Subcutaneous abdominal adipose tissue (tissue), 5 donors: ENCODE results near the gene DIP2C.
"Not testable (repeated sequence)": the region's sequence is repeated elsewhere in the genome, so short reads cannot be mapped to it uniquely, and the experiment has no call there.

Experiments
- H3K27ac ChIP-seq: one replicate; pipeline ENCODE4 v1.7.0; 2013; ENCODE audit warnings: low read depth, mild to moderate bottlenecking, inconsistent platforms, low read length, moderate library complexity
- H3K27me3 ChIP-seq, 5 donors: one replicate each; pipeline ENCODE4 v1.7.0; 2013; ENCODE audit warnings: low read length in 5 of 5, inconsistent platforms in 1 of 5; ENCODE audit not compliant: control insufficient read depth in 5 of 5, insufficient read depth in 4 of 5
- H3K36me3 ChIP-seq, 5 donors: one replicate each; pipeline ENCODE4 v1.7.0; 2013; ENCODE audit warnings: low read length in 5 of 5; ENCODE audit not compliant: control insufficient read depth in 5 of 5, insufficient read depth in 5 of 5
- H3K4me1 ChIP-seq, 5 donors: one replicate each; pipeline ENCODE4 v1.7.0; 2013; ENCODE audit warnings: low read length in 5 of 5, mild to moderate bottlenecking in 3 of 5, moderate library complexity in 1 of 5; ENCODE audit not compliant: control insufficient read depth in 5 of 5, insufficient read depth in 5 of 5
- H3K4me3 ChIP-seq, 5 donors: one replicate each; pipeline ENCODE4 v1.7.0; 2013; ENCODE audit warnings: low read length in 5 of 5, low read depth in 1 of 5
- H3K9ac ChIP-seq, 5 donors: one replicate each; pipeline ENCODE4 v1.7.0; 2013; ENCODE audit warnings: low read length in 5 of 5, mild to moderate bottlenecking in 4 of 5, moderate library complexity in 3 of 5
- H3K9me3 ChIP-seq, 5 donors: one replicate each; pipeline ENCODE4 v1.7.0; 2013; ENCODE audit warnings: low read length in 5 of 5; ENCODE audit not compliant: control insufficient read depth in 5 of 5
- donor health status: healthy.
- donor health status: healthy.
- donor health status: healthy.
- donor health status: healthy.
- donor health status: healthy.

DIP2C gene

DNA sequence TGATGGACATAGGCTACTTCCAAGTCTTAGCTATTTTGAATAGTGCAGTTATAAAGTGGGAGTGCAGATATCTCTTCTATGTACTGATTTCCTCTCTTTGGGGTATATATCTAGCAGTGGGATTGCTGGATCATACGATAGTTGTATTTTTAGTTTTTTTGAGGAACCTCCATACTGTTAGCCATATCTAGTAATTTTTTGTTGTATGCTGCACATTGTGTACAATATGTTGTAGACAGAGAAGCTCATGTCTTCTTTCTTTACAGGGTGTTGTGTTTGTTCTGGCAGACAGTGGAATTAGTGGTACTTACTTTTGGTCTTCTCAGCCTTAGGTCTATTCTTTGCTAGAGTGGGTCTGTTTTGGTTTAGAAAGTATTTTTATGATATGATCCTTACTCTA lies 13.7 kb upstream of the DIP2C start:
- H3K4me3 ChIP-seq = no peak overlapping the region
- H3K9me3 ChIP-seq = peaks cover 0 to 6% (median 0%) of the 10 kb centered on the region in 5 donors
- H3K9ac ChIP-seq = no peak overlapping the region
- no peaks in the 10 kb centered on the region for H3K4me1 ChIP-seq
- peaks cover 8 to 19% (median 12%) of the 10 kb centered on the region in 5 donors for H3K27me3 ChIP-seq
- no peaks in the 10 kb centered on the region for H3K36me3 ChIP-seq
- H3K27ac ChIP-seq = no peak overlapping the region

DNA sequence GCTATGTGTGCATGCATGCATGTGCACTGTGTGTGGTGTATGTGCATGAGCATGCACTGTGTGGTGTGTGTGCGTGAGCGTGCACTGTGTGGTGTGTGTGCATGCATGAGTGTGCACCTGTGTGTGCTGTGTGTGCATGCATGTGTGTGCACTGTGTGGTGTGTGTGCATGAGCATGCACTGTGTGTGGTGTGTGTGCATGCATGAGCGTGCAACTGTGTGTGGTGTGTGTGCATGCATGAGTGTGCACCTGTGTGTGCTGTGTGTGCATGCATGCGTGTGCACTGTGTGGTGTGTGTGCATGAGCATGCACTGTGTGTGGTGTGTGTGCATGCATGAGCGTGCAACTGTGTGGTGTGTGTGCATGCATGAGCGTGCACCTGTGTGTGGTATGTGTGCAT lies 10.7 kb upstream of the DIP2C start:
- peaks cover 12 to 34% (median 28%) of the 10 kb centered on the region in 5 donors for H3K27me3 ChIP-seq
- H3K4me3 ChIP-seq, H3K9me3 ChIP-seq: not testable (repeated sequence)

DNA sequence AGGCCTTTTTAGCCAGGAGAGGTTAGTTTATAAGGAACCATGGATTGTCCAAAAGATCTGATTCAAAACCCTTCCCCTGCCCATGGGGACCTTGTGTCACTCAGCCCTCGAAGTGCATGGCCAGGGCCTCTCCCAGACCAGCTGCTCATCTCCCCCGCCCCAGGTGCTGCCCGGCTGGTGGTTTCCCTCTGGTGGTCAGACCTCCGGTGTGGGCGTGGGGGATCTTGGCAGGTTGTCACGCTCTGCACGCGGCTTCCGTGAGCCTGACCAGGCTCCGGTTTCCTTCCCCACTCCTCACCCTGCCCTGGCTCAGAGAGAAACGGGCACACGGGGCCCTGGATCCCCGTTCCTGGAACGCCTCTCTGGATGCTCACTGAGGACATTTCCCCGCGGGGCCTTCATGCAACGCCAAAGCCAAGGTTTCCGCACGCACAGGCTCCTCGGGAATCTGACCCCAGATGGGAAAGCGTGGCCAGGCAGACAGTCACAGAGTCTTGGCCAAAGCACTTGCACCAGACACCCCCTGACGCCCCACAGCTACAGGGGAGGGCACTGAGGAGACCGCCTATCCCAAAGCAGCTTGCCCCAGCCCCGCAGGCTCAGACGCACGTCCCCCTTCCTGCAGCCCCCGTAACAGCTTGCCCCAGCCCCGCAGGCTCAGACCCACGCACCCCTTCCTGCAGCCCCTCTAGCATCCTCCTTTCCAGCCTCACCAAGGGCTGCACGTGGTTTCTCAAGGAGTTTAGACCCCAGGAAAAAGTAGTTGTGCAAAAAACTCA lies 7.8 kb upstream of the DIP2C start:
- Histone ChIP-seq H3K36me3 (no peaks in the 10 kb centered on the region), H3K4me3 (no peak overlapping the region), H3K27ac (no peak overlapping the region), H3K9me3 (peaks cover 0 to 3% (median 0%) of the 10 kb centered on the region in 5 donors), H3K27me3 (peaks cover 18 to 37% (median 23%) of the 10 kb centered on the region in 5 donors), H3K4me1 (peaks cover 0 to 9% (median 0%) of the 10 kb centered on the region in 5 donors), H3K9ac (no peak overlapping the region)

More for the DNA sequence above, 10.7 kb upstream of the DIP2C start:
- not testable (repeated sequence) for H3K9ac ChIP-seq, H3K27ac ChIP-seq, H3K4me1 ChIP-seq, H3K36me3 ChIP-seq

DNA sequence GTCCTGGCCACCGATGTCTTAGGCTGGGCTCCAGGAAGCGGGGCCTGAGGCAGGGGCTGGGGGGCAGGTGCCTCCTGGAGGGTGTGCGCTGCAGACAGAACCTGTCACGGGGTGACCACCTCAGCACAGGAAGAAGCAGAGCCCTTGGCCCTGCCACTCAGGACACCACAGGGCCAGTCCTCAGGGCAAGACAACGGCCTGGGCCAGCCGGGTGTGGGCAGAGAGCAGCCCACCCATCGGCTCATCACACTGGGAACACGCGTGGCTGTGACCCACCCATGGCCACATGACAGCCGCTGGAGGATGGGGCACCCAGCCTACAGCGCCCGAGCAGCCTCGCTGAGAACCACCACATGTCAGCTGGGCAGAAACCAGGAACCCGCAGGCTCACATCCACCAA lies 5.9 kb upstream of the DIP2C start:
- peaks cover 1 to 10% (median 1%) of the 10 kb centered on the region in 5 donors for H3K4me1 ChIP-seq
- H3K27ac ChIP-seq = no peak overlapping the region
- no peaks in the 10 kb centered on the region for H3K36me3 ChIP-seq
- H3K9ac ChIP-seq = no peak overlapping the region
- peaks cover 17 to 35% (median 22%) of the 10 kb centered on the region in 5 donors for H3K27me3 ChIP-seq
- no peak overlapping the region for H3K4me3 ChIP-seq
- peaks cover 0 to 2% (median 0%) of the 10 kb centered on the region in 5 donors for H3K9me3 ChIP-seq

DNA sequence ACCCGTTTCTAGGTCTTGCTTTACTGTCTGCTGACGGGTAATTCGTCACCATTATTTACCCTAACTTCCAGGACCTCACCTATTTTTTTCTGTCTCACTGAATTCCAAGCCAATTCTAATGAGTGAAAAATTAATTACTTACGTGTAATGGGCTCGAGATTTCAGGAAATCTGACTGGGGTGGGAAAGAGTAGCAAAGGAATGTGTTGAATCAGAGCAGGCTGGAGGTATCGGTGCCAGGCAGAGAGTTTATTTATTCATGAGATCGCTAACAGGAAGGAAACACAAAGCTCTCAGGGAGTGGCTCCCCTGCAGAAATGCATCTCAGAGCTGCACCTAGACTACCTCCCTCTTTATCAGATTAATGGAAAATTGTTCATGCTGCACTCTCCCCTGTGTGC lies 4.0 kb upstream of the DIP2C start:
- H3K36me3 ChIP-seq = no peaks in the 10 kb centered on the region
- H3K4me1 ChIP-seq = peaks cover 1 to 15% (median 9%) of the 10 kb centered on the region in 5 donors
- no peak overlapping the region for H3K9ac ChIP-seq
- H3K27ac ChIP-seq = no peak overlapping the region
- H3K4me3 ChIP-seq = no peak overlapping the region
- no peaks in the 10 kb centered on the region for H3K9me3 ChIP-seq
- peaks cover 10 to 23% (median 14%) of the 10 kb centered on the region in 5 donors for H3K27me3 ChIP-seq

DNA sequence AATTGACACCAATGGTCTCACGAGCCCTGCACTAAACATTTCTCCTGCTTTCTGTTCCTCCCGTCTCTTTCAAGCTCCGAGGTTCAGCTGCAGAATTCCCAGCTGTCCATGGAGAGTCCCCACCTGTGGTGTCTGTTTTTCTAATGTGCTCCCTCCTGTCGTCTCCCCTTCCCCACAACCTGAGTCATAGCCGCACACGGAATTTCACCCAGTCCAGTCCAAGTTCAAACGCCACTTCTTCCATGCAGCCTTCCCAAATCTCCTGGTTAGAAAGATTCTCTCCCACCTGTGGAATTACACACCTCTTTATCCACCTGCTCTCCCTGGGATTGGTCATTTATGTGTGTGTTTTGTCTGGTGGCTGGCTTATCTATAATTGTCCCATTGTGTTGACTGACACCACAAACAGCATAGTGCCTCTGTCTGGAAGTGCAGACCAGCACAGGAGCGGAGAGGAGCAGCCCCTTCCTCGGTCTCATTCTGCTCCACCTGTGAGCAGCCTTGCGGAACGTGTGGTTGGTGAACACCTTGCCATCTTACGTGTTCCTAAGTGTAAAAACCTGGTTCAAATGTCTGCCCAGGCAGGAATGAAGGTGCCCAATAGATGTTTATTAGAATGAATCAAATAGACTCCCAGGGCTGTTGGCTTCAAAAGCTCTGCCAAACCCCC lies 3.3 kb upstream of the DIP2C start:
- no peak overlapping the region for H3K27ac ChIP-seq
- H3K36me3 ChIP-seq = no peaks in the 10 kb centered on the region
- no peaks in the 10 kb centered on the region for H3K9me3 ChIP-seq
- peaks cover 9 to 23% (median 13%) of the 10 kb centered on the region in 5 donors for H3K27me3 ChIP-seq
- no peak overlapping the region for H3K4me3 ChIP-seq
- H3K4me1 ChIP-seq = peaks cover 4 to 20% (median 15%) of the 10 kb centered on the region in 5 donors
- H3K9ac ChIP-seq = no peak overlapping the region

DNA sequence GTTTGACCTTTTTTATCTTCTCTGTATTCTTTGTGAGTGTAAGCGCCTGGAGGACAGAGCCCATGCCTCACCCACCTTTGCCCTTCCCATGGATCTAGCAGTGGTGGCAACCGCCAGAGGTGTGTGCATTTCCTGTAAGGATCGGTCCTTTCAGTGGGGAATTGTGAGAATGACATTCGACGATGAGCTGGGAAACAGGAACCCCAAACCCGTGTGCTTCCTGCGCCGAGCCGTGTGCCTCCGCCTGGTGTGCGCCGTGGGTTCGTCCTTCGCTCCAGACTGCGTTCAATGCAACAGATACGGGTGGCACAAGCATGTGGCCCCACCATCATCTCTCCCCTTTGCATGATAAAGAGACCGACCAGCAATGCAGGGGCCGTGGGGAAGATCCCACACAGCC lies 1.7 kb upstream of the DIP2C start:
- no peak overlapping the region for H3K4me3 ChIP-seq
- H3K27ac ChIP-seq = no peak overlapping the region
- no peaks in the 10 kb centered on the region for H3K9me3 ChIP-seq
- peaks cover 0 to 11% (median 2%) of the 10 kb centered on the region in 5 donors for H3K27me3 ChIP-seq
- H3K36me3 ChIP-seq = no peaks in the 10 kb centered on the region
- H3K9ac ChIP-seq = no peak overlapping the region
- H3K4me1 ChIP-seq = peaks cover 5 to 26% (median 23%) of the 10 kb centered on the region in 5 donors

DNA sequence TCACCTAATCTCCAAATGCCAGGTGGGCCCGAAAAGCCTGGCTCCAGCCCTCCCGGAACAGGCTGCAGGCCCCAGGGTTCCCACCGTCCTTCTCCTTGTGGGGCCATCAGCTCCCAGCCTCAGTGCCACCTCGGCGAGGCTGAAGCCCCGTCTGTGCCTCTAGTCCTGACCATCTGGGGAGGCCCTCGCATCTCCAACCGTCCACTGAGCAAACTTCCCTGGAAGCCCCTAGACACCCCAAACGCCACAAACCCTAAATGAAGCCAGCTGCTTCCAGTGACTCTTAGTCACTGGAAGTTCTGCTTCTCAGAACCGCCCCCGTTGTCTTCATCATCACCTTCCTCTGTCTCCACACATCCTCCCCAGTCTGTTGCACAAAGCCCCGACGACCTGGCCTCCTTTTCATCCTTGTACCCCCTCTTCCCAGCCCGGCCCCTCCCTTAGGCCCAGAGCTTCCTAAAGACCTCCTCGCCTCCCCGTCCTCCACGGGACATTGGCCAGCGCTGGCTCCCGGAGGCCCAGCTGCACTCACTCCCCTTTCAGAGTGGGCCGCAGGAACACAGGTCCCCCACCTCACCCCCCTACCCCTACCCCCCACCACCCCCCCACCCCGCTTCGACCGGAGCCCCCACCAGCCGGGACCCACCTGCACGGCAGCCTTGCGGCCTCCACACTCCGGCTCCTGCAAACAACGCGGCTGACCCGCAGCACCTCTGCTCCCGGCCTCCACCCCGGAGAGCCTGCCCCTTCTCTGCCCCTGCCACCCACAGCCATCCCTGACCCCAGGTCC lies 1.1 kb upstream of the DIP2C start:
- Histone ChIP-seq H3K4me3 (peak overlapping the region; percentile 51 to 80 (median 72)), H3K4me1 (peaks cover 5 to 26% (median 23%) of the 10 kb centered on the region in 5 donors), H3K27me3 (peaks cover 0 to 11% (median 2%) of the 10 kb centered on the region in 5 donors), H3K36me3 (no peaks in the 10 kb centered on the region), H3K9me3 (no peaks in the 10 kb centered on the region), H3K27ac (peak overlapping the region; percentile 81), H3K9ac (peak overlapping the region in 4 of 5 donors; percentile 41 to 76 (median 65))

DNA sequence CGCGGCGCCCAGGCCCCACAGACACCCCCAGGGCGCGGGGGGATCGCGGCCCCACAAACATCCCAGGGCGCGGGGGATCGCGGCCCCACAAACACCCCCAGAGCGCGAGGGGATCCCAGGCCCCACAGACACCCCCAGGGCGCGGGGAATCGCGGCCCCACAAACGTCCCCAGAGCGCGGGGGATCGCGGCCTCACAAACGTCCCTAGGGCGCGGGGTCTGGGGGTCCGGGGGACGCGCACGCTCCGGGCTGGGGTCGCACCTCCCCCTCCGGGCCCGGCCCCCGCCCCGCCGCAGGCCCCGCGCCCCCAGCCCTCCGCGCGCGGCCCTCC lies 382 bp downstream of the DIP2C start:
- Histone ChIP-seq H3K27ac (peak overlapping the region; percentile 60), H3K9me3 (no peaks in the 10 kb centered on the region), H3K36me3 (no peaks in the 10 kb centered on the region), H3K4me3 (peak overlapping the region in 4 of 5 donors; percentile 73 to 78 (median 74)), H3K9ac (peak overlapping the region in 4 of 5 donors; percentile 63 to 77 (median 72)), H3K4me1 (peaks cover 5 to 29% (median 24%) of the 10 kb centered on the region in 5 donors), H3K27me3 (peaks cover 0 to 4% (median 2%) of the 10 kb centered on the region in 5 donors)
